ENCODE measurements around the gene PEX1. TPM values are rescaled to one million over a fixed set of nuclear protein-coding genes. Genes with fewer than 3 reads are reported as not detected.

Gene PEX1
- total and polyA plus RNA-seq, 2 of the 13 experiments (the other 11 are each of a cell fraction or from before 2014, with no cell fraction given), result 16.6 to 22.4 TPM

DNA sequence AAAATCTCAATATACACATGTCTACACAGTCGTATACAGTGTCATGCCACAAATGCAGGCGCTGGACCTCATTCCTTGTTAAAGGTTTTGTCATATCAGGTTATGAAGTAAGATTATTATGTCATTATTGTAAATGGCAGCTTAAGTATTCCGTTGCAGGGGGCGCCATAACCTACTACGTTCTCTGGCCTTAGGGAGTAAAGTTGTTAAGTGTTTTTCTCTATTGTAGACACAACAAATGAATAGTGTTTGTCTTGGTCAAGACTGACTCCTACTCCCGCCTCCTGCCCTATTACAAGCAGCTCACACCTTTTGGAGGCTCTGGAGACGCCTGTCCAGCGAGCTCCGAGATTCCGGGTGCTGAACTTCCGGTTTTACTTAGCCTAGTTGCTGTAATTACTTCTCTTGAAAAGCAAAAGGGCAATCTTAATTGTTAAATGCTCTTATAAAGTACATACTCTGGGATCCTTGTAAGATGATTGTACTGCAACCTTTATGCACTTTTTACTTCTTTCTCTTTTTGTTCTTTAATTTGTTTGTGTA is 80.0 kb downstream of the PEX1 start (continued):
- no peak for TF ChIP-seq SP2 (CRISPR knock-in tag; IDR thresholded peaks at IDR 0.05)
- 0 out of 2 replicates have a peak, but pooled peaks have one; percentile 56 for TF ChIP-seq ZNF816 (CRISPR knock-in tag; IDR thresholded peaks at IDR 0.05; ENCODE audit: borderline replicate concordance)
- no peak for TF ChIP-seq ZNF567 (CRISPR knock-in tag; IDR thresholded peaks at IDR 0.05; ENCODE audit: borderline replicate concordance)
- TF ChIP-seq CHD4 (IDR thresholded peaks at IDR 0.05; ENCODE audit: borderline replicate concordance, low read length), result no peak
- peak; percentile 51; the same call in 1 of the 2 replicates for TF ChIP-seq CREB1 (IDR thresholded peaks at IDR 0.05)
- TF ChIP-seq CREB1 (CRISPR knock-in tag; IDR thresholded peaks at IDR 0.05), result peak; percentile 46; the same call in 1 of the 2 replicates
- no peak for TF ChIP-seq NFKB2 (CRISPR knock-in tag; IDR thresholded peaks at IDR 0.05; ENCODE audit: borderline replicate concordance)
- peak; percentile 87 for TF ChIP-seq ZBTB21 (CRISPR knock-in tag; IDR thresholded peaks at IDR 0.05)
- TF ChIP-seq ATAD3A (CRISPR knock-in tag; IDR thresholded peaks at IDR 0.05), result no peak
- 0 out of 2 replicates have a peak, but pooled peaks have one; percentile 26 for TF ChIP-seq SMAD3 (CRISPR knock-in tag; IDR thresholded peaks at IDR 0.05)
- peak; percentile 59 for TF ChIP-seq CTCF (CRISPR knock-in tag; IDR thresholded peaks at IDR 0.05)
- no peak for TF ChIP-seq XBP1 (CRISPR knock-in tag; IDR thresholded peaks at IDR 0.05)
- no peak for TF ChIP-seq NR0B2 (CRISPR knock-in tag; IDR thresholded peaks at IDR 0.05)
- TF ChIP-seq, protein P1, sequence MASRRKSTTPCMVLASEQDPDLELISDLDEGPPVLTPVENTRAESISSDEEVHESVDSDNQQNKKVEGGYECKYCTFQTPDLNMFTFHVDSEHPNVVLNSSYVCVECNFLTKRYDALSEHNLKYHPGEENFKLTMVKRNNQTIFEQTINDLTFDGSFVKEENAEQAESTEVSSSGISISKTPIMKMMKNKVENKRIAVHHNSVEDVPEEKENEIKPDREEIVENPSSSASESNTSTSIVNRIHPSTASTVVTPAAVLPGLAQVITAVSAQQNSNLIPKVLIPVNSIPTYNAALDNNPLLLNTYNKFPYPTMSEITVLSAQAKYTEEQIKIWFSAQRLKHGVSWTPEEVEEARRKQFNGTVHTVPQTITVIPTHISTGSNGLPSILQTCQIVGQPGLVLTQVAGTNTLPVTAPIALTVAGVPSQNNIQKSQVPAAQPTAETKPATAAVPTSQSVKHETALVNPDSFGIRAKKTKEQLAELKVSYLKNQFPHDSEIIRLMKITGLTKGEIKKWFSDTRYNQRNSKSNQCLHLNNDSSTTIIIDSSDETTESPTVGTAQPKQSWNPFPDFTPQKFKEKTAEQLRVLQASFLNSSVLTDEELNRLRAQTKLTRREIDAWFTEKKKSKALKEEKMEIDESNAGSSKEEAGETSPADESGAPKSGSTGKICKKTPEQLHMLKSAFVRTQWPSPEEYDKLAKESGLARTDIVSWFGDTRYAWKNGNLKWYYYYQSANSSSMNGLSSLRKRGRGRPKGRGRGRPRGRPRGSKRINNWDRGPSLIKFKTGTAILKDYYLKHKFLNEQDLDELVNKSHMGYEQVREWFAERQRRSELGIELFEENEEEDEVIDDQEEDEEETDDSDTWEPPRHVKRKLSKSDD (CRISPR knock-in tag; IDR thresholded peaks at IDR 0.05; ENCODE audit: low read depth), result 0 out of 2 replicates have a peak, but pooled peaks have one; percentile 21
- TF ChIP-seq ZNF564 (CRISPR knock-in tag; IDR thresholded peaks at IDR 0.05), result no peak
- TF ChIP-seq YY1 (IDR thresholded peaks at IDR 0.05; ENCODE audit: insufficient read depth, insufficient replicate concordance, low read depth, low read length), result no peak
- no peak for TF ChIP-seq POGK (CRISPR knock-in tag; conservative IDR thresholded peaks at IDR 0.05)
- TF ChIP-seq MAF1 (CRISPR knock-in tag; IDR thresholded peaks at IDR 0.05; ENCODE audit: borderline replicate concordance), result no peak
- no peak for TF ChIP-seq PBX3 (CRISPR knock-in tag; IDR thresholded peaks at IDR 0.05; ENCODE audit: borderline replicate concordance)
- TF ChIP-seq RBM22 (optimal IDR thresholded peaks at IDR 0.05; ENCODE audit: low read length), result peak; percentile 77
- 0 out of 2 replicates have a peak, but pooled peaks have one; percentile 37 for TF ChIP-seq MEF2D (CRISPR knock-in tag; IDR thresholded peaks at IDR 0.05)
- no peak for TF ChIP-seq TCF7 (IDR thresholded peaks at IDR 0.05; ENCODE audit: low read depth)
- peak; percentile 11; the same call in 1 of the 2 replicates for TF ChIP-seq HOXA3 (CRISPR knock-in tag; IDR thresholded peaks at IDR 0.05)
